Prostate gland (tissue), 2 donors: ENCODE data around the gene COL9A3.

Experiments
- POLR2AphosphoS5 ChIP-seq: sonication (generic); formaldehyde crosslinking; IDR thresholded peaks from one replicate; pipeline ENCODE4 v1.6.1; 2017; ENCODE audit warnings: antibody characterized with exemption
- TF ChIP-seq, protein P1 (sequence below), 4 experiments: fragments of 200-600 bp in 2 of 4; fragments of 450-650 bp in 2 of 4; sonication (generic) in 2 of 4; IDR thresholded peaks; 1 replicate in 3 of 4; 2 replicates in 1 of 4; pipeline ENCODE4 v1.5.1; 2016 to 2019; ENCODE audit warnings: antibody characterized with exemption in 4 of 4, mild to moderate bottlenecking in 2 of 4, moderate library complexity in 2 of 4

DNA sequence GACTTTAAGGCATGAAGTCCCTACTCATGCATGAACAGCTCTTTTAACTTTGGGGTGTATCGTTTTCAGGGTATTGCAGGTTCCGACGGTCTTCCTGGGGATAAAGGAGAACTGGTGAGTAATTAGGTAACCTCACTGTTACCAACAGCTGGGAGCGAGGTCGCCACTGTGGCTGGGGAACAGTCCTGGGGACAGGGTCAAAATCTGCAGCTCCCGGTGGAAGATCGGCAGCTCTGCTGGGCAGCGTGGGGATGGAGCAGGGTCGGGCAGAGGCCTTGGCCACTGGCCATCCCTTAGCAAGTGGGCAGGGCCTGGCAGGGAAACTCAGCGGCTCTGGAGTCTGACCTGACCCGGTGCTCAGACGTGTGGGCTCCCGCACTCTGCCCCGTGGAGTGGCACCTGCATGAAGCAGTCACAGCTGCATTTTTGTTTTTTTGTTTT lies 16.1 kb downstream of the COL9A3 start:
- TF ChIP-seq, protein P1, sequence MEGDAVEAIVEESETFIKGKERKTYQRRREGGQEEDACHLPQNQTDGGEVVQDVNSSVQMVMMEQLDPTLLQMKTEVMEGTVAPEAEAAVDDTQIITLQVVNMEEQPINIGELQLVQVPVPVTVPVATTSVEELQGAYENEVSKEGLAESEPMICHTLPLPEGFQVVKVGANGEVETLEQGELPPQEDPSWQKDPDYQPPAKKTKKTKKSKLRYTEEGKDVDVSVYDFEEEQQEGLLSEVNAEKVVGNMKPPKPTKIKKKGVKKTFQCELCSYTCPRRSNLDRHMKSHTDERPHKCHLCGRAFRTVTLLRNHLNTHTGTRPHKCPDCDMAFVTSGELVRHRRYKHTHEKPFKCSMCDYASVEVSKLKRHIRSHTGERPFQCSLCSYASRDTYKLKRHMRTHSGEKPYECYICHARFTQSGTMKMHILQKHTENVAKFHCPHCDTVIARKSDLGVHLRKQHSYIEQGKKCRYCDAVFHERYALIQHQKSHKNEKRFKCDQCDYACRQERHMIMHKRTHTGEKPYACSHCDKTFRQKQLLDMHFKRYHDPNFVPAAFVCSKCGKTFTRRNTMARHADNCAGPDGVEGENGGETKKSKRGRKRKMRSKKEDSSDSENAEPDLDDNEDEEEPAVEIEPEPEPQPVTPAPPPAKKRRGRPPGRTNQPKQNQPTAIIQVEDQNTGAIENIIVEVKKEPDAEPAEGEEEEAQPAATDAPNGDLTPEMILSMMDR (IDR thresholded peaks at IDR 0.05), result no peak
- no peak for TF ChIP-seq POLR2AphosphoS5
